Smooth muscle cell (in vitro differentiated cells): ENCODE data around the gene ITGAD. TPM values are rescaled to one million over a fixed set of nuclear protein-coding genes. Genes with fewer than 3 reads are reported as not detected.

Experiments used
- DNase-seq: peaks from one replicate; lab custom pipeline; 2025; ENCODE audit not compliant: unreplicated experiment; lab: John Stamatoyannopoulos, UW
- H2AFZ ChIP-seq: fragments of 200-600 bp; sonication (generic); 2 replicates; pipeline ENCODE4 v1.6.0; 2016; ENCODE audit warnings: antibody characterized with exemption, low read depth, mild to moderate bottlenecking
- H3F3A ChIP-seq: fragments of 200-600 bp; sonication (generic); 2 replicates; pipeline ENCODE4 v1.6.0; 2017; ENCODE audit warnings: antibody characterized with exemption, low read depth
- H3K27ac ChIP-seq: fragments of 200-600 bp; sonication (generic); 2 replicates; pipeline ENCODE4 v1.5.1; 2016; ENCODE audit warnings: low read depth, mild to moderate bottlenecking
- H3K27me3 ChIP-seq: fragments of 200-600 bp; sonication (generic); 2 replicates; pipeline ENCODE4 v1.6.1; 2016; ENCODE audit warnings: low read depth, mild to moderate bottlenecking
- H3K36me3 ChIP-seq: fragments of 200-600 bp; sonication (generic); 2 replicates; pipeline ENCODE4 v1.5.1; 2016; ENCODE audit warnings: low read depth
- H3K4me1 ChIP-seq: fragments of 200-600 bp; sonication (generic); 2 replicates; pipeline ENCODE4 v1.5.1; 2016; ENCODE audit warnings: low read depth
- H3K4me2 ChIP-seq: fragments of 200-600 bp; sonication (generic); 2 replicates; pipeline ENCODE4 v1.6.0; 2016; ENCODE audit warnings: mild to moderate bottlenecking
- H3K4me3 ChIP-seq: fragments of 200-600 bp; sonication (generic); 2 replicates; pipeline ENCODE4 v1.5.1; 2016; ENCODE audit warnings: mild to moderate bottlenecking
- H3K79me2 ChIP-seq: fragments of 200-600 bp; sonication (generic); 2 replicates; pipeline ENCODE4 v1.6.0; 2016; ENCODE audit warnings: low read depth, mild to moderate bottlenecking
- H3K9ac ChIP-seq: fragments of 200-600 bp; sonication (generic); 2 replicates; pipeline ENCODE4 v1.6.0; 2016; ENCODE audit warnings: low read depth
- H3K9me3 ChIP-seq: fragments of 200-600 bp; sonication (generic); replicated peaks from 2 replicates; pipeline ENCODE4 v1.5.1; 2016; ENCODE audit warnings: low read depth
- H4K20me1 ChIP-seq: fragments of 200-600 bp; sonication (generic); 2 replicates; pipeline ENCODE4 v1.6.0; 2016; ENCODE audit warnings: low read depth
- CTCF ChIP-seq: fragments of 200-600 bp; sonication (generic); IDR thresholded peaks from 2 replicates; pipeline ENCODE4 v1.5.1; 2017; ENCODE audit warnings: borderline replicate concordance, mild to moderate bottlenecking, antibody characterized with exemption; ENCODE audit not compliant: insufficient read depth, poor library complexity, severe bottlenecking
- WGBS: methylation state at CpG from one replicate; pipeline ENCODE4 v1.1.7; 2016; ENCODE audit warnings: low lambda C conversion rate; 5-methylcytosine and 5-hydroxymethylcytosine counted together
- polyA plus RNA-seq: library from polyadenylated mRNA; unstranded; fragments of >200 nt; fragmentation: Nextera tagmentation; extraction: Ambion mirVana; gene quantifications from 2 replicates; pipeline ENCODE4 v1.2.1, GENCODE V29; 2016
- total RNA-seq: library from RNA; depleted of rRNA; stranded (reverse); fragments of >200 nt; gene quantifications from 2 replicates; pipeline ENCODE4 v1.2.3, GENCODE V29; 2014

Gene ITGAD
- total and polyA plus RNA-seq, 2 experiments from 2014 or later: not detected

- no peaks in the 10 kb centered on the region for H3K79me2 ChIP-seq
- no peak overlapping the region for H3K4me3 ChIP-seq
- no peaks in the 10 kb centered on the region for H3F3A ChIP-seq
- no peak overlapping the region for H2AFZ ChIP-seq
- no peak for TF ChIP-seq CTCF
- H3K36me3 ChIP-seq: no peaks in the 10 kb centered on the region
- H3K4me1 ChIP-seq: no peaks in the 10 kb centered on the region
- no peaks in the 10 kb centered on the region for H3K9me3 ChIP-seq
- no peaks in the 10 kb centered on the region for H4K20me1 ChIP-seq
- no peak overlapping the region for H3K27ac ChIP-seq
- WGBS: 86% methylated on average over 42 of the region's 42 CpGs
- DNase-seq: no peak
- H3K4me2 ChIP-seq: no peak overlapping the region
- no peak overlapping the region for H3K9ac ChIP-seq
- H3K27me3 ChIP-seq: no peaks in the 10 kb centered on the region
These were observed 21.3 kb upstream of the ITGAD start for GRCh38 chr16:31371619-31372484.

- Histone ChIP-seq H3K4me3 (no peak overlapping the region), H2AFZ (no peak overlapping the region), H4K20me1 (no peaks in the 10 kb centered on the region), H3K27ac (no peak overlapping the region), H3K9ac (no peak overlapping the region), H3K4me2 (no peak overlapping the region), H3K36me3 (no peaks in the 10 kb centered on the region), H3K4me1 (no peaks in the 10 kb centered on the region), H3K27me3 (no peaks in the 10 kb centered on the region), H3K79me2 (no peaks in the 10 kb centered on the region), H3K9me3 (no peaks in the 10 kb centered on the region), H3F3A (no peaks in the 10 kb centered on the region)
- WGBS: 85% methylated on average over 14 of the region's 14 CpGs
- no peak for TF ChIP-seq CTCF
- no peak for DNase-seq
These were observed 19.9 kb upstream of the ITGAD start for GRCh38 chr16:31373235-31373634.

GRCh38 chr16:31375231-31375630 lies 17.9 kb upstream of the ITGAD start:
- WGBS: 92% methylated on average over 5 of the region's 5 CpGs
- Histone ChIP-seq H3K79me2 (no peaks in the 10 kb centered on the region), H3K4me3 (no peak overlapping the region), H3K4me1 (no peaks in the 10 kb centered on the region), H2AFZ (no peak overlapping the region), H3K27me3 (no peaks in the 10 kb centered on the region), H4K20me1 (no peaks in the 10 kb centered on the region), H3K4me2 (no peak overlapping the region), H3F3A (no peaks in the 10 kb centered on the region), H3K9me3 (no peaks in the 10 kb centered on the region), H3K27ac (no peak overlapping the region), H3K36me3 (no peaks in the 10 kb centered on the region), H3K9ac (no peak overlapping the region)
- TF ChIP-seq CTCF: no peak
- no peak for DNase-seq

GRCh38 chr16:31376705-31377104 lies 16.4 kb upstream of the ITGAD start:
- H2AFZ ChIP-seq: no peak overlapping the region
- no peak for DNase-seq
- H3F3A ChIP-seq: no peaks in the 10 kb centered on the region
- no peak overlapping the region for H3K4me2 ChIP-seq
- H3K27ac ChIP-seq: no peak overlapping the region
- no peaks in the 10 kb centered on the region for H3K36me3 ChIP-seq
- H3K9me3 ChIP-seq: no peaks in the 10 kb centered on the region
- no peaks in the 10 kb centered on the region for H4K20me1 ChIP-seq
- TF ChIP-seq CTCF: no peak
- H3K79me2 ChIP-seq: no peaks in the 10 kb centered on the region
- H3K4me1 ChIP-seq: no peaks in the 10 kb centered on the region
- no peak overlapping the region for H3K4me3 ChIP-seq
- no peak overlapping the region for H3K9ac ChIP-seq
- H3K27me3 ChIP-seq: no peaks in the 10 kb centered on the region
- 88% methylated on average over 7 of the region's 8 CpGs for WGBS
